DMS153 treated with DMSO at 0.1 percent for 48 hours (cell line): ENCODE results near the gene FMNL2.
A peak's percentile ranks its signal among the peaks of the same experiment; 100 is the strongest.

Experiments used
- DNase-seq: peaks from one replicate; lab custom pipeline; 2025; ENCODE audit not compliant: unreplicated experiment; lab: John Stamatoyannopoulos, UW

The FMNL2 gene

GRCh38 chr2:152421521-152422370 is 86.8 kb downstream of the FMNL2 start:
- peak; percentile 45 for DNase-seq

DNA sequence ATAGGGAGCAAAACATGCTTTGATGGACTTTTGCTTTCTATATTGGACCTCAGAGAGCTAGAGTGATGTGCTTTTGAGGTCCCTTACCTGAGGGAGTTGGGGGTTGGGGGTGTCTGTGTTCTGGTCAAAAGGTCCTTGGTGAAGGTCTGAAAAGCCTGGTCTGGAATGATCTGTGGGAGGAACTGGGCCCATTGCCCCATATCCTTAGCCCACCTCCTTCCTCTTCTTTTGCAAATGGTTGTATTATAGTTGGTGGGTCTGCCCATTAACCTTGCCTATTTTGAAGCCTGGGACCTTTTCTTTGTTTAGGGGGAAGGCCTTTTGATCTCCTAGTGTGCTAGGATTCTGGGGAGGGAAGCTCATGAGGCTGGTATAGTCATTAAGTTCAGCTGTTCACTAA is 88.7 kb downstream of the FMNL2 start:
- no peak for DNase-seq

DNA sequence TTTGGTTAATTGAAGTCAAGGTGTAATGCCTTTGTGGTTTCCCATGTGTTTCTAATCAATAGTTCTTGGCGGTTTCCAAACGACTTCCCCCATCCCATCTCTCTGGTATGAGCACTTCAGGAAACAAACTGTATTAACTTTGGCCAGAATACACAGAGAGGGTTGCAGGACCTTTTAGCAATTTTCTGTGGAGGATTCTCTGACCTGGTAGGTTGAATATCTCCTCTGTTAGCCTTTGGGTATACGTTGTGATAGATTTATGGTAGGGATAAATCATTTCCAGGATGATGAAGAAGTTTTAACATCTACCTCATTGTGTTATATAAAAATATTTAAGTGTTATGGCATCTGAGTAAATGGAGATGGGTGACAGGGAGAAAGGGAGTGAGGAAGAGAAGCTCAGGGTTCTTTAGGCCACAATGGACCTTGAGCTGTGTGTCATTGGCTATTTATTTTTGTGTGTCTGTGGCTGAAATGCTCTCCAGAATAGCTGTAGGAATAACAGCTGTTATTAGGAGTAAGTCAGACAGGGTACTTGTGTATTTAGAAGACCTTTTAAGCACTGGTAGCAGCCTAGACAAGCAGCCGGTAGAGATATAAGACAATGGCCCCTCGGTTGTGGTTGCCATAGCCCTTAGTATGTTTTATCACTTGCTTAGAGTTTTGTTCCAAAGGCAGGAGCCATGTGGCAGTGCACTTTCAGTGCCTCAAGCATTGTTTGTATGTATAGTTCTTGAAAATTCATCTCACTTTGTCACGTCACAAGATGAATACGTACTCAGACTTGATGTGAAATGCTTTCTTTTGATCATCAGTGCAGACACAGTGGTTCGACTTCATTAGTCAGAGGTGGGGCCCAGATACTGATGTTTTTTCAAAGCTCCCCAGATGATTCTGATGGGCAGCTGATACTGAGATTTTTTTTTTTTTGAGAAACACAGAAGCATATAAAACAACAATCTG is 91.1 kb downstream of the FMNL2 start:
- DNase-seq: no peak

GRCh38 chr2:152426801-152427200 is 91.8 kb downstream of the FMNL2 start:
- no peak for DNase-seq

GRCh38 chr2:152427902-152428301 is 92.9 kb downstream of the FMNL2 start:
- no peak for DNase-seq

DNA sequence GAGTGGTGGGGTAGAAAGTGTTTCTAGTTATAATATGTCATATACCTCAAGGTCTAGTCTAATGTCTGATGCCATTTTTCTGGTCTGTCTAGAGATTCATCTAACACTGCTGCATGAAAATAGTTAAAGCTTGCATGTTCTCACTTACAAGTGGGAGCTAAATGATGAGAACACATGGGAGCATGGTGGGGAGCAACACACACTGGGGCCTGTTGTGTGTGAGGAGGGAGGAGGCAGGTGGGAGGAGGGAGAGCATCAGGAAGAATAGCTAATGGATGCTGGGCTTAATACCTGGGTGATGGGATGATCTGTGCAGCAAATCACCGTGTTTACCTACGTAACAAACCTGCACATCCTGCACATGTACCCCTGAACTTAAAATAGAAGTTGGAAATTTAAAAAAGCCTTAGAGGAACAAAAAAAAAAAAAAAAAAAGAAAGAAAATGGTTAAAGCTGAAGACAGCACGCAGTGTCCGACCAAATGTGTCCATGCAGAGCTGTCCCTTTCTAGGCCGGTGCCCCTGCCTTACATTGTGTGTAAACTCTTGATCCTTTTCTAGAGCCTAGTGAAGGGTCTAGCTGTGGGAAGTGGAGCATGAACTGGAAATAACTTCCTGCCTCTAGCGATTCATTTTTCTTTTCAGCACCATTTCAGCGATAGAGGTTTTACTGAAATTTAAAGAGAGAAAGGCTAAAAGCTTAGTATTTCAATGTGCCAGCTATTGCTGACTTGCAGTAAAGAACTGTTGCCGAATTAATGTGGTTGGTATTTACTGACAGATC is 94.0 kb downstream of the FMNL2 start:
- no peak for DNase-seq

DNA sequence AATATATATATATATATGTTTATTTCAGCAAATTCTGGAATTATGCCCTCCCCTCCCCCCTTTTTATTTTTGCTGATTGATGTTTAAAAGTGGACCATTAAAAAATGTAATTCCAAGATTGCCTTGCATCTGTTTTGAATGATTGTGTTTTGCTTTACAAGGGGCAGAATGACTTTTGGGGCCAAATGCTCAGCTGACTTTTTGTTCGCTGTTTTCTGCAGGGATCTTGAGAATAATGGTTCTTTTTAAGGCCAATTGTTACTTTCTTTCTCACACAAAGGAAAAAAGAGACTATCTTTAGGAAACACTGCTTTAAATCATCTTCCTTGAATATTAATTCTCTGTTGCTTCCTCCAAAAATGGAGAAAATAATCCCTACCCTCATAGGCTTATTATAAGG is 95.9 kb downstream of the FMNL2 start:
- no peak for DNase-seq

DNA sequence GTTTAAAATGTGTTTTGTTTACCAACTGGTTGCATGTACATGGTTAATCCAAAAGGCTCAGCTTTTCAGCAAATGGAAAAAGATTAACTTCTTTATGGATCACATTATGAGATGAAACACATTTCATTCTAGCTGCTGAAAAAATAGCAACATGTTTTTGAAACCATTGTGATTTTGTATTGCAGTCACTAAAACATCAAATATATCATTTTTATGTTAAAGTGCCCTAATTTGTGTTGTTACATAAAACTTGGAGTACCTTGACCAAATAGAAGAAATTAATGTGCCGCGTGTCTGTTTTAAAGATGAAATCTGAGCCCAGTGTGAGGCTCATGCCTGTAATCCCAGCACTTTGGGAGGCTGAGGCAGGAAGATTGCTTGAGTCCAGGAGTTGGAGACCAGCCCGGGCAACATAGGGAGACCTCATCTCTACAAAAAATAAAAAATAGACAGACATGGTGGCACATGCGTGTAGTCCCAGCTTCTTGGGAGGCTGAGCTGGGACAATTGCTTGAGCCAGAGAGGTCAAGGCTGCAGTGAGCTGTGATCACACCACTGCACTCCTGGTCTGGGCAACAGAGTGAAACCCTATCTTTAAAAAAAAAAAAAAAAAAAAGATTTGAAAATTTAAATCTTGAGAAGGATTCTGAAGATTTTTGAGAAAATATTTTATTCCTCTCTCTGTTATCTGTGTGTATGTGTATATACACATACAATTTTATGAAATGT is 96.6 kb downstream of the FMNL2 start:
- no peak for DNase-seq

GRCh38 chr2:152432206-152432653 is 97.3 kb downstream of the FMNL2 start:
- DNase-seq: no peak

- DNase-seq: no peak
Observed at GRCh38 chr2:152432765-152433164, 97.8 kb downstream of the FMNL2 start.

- no peak for DNase-seq
Observed at GRCh38 chr2:152433289-152433688, 98.3 kb downstream of the FMNL2 start.

GRCh38 chr2:152433791-152434190 is 98.8 kb downstream of the FMNL2 start:
- DNase-seq: no peak

DNA sequence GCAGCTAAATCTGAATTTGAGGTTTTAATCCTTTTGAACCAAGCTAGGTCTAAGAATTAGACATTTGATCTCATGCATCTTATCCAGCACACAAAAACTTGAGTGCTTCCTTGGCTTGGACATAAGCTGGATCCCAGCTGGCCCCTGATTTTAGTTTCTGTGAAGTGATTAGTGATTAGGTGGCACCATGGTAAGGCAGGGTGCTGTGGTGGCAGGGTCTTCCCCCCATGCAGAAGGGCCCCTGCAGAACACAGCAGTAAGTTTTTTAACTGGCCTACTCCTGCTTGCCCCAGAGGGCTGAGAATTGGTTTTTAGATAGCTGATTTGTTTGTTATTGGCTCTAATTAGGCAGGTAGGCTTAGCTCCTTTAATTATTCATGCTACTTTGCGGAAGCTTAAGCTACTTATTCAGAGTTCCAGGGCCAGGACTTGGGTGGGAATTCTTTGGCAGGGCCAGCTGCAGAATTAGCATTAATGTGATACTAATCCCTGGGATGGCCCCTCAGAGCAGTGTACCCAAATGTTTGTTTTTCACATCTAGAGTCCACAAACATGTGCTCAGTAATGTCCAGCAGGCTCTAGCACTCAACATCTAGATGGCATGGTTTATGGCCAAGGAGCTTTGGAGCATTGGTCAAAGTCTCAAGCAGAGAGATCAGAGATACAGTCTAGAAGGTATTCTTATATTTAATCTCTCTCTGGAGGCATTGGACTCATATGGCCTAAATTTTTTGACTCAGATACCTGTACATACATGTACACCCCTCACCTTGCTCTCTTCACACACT is 99.6 kb downstream of the FMNL2 start:
- no peak for DNase-seq

GRCh38 chr2:152436148-152436547 is 101.2 kb downstream of the FMNL2 start:
- DNase-seq: no peak

- no peak for DNase-seq
Observed at GRCh38 chr2:152437276-152438108, 102.5 kb downstream of the FMNL2 start.

DNA sequence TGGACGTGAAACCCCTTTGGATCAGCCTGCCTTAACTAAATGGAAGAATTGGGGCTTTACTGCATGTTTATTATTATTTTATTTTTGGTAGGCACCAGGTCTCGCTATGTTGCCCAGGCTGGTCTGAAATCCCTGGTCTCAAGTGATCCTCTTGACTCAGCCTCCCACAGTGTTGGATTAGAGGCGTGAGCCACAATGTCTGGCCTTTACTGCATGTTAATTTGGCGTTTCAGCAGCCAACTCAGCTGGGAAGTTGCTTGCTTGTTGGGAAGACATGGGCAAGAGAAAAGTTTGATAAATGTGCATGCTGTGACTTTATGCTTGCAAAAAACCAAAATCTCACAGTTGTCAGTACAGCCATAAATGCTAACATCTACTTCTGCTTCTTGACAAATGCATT is 105.1 kb downstream of the FMNL2 start:
- no peak for DNase-seq

GRCh38 chr2:152440460-152440859 is 105.5 kb downstream of the FMNL2 start:
- no peak for DNase-seq

- no peak for DNase-seq
Observed at GRCh38 chr2:152441961-152442360, 107.0 kb downstream of the FMNL2 start.

- DNase-seq: no peak
Observed at GRCh38 chr2:152443771-152444170, 108.8 kb downstream of the FMNL2 start.
